Naive thymus-derived CD4-positive, alpha-beta T cell (primary cell): ENCODE data around the gene ADAM23. TPM values are rescaled to one million over a fixed set of nuclear protein-coding genes. Genes with fewer than 3 reads are reported as not detected.
"Not testable (repeated sequence)": the region's sequence is repeated elsewhere in the genome, so short reads cannot be mapped to it uniquely, and the experiment has no call there.

Source experiments
- ATAC-seq: fragments of 150-1000 bp; cut with Tn5 transposase; 2 replicates; pipeline ENCODE4 v1.10.0; 2021; ENCODE audit warnings: mild to moderate bottlenecking, moderate library complexity
- CTCF ChIA-PET: fragments of 350-600 bp; sonication (Branson Sonifier 250); formaldehyde crosslinking; loops from one replicate; lab custom pipeline; 2021; ENCODE audit warnings: antibody characterized with exemption; lab: Charles Lee
- POLR2A ChIA-PET: fragments of 350-600 bp; sonication (Branson Sonifier 250); formaldehyde crosslinking; loops from one replicate; lab custom pipeline; 2021; ENCODE audit warnings: antibody characterized with exemption, inconsistent platforms; lab: Charles Lee
- DNase-seq, 9 donors: peaks; one replicate each; pipeline versions ENCODE4 v3.0.0 to v3.0.0-alpha.2; 2020 to 2022; ENCODE audit warnings: mixed read lengths in 1 of 9
- H3K27ac ChIP-seq: one replicate; pipeline ENCODE4 v1.7.0; 2013; ENCODE audit warnings: mild to moderate bottlenecking, low read depth, low read length, moderate library complexity
- H3K27me3 ChIP-seq, 2 donors: one replicate each; pipeline ENCODE4 v1.7.0; 2013; ENCODE audit warnings: low read length in 2 of 2, mild to moderate bottlenecking in 2 of 2, moderate library complexity in 2 of 2; ENCODE audit not compliant: control insufficient read depth in 2 of 2, insufficient read depth in 2 of 2
- H3K36me3 ChIP-seq, 3 experiments: 1 replicate in 2 of 3; 2 replicates in 1 of 3; pipeline ENCODE4 v1.7.0; 2013; ENCODE audit warnings: low read length in 3 of 3, mild to moderate bottlenecking in 3 of 3, moderate library complexity in 1 of 3; ENCODE audit not compliant: insufficient read depth in 3 of 3, control insufficient read depth in 2 of 3
- H3K4me1 ChIP-seq, 2 donors: one replicate each; pipeline ENCODE4 v1.7.0; 2013; ENCODE audit warnings: low read length in 2 of 2, mild to moderate bottlenecking in 2 of 2, moderate library complexity in 1 of 2; ENCODE audit not compliant: control insufficient read depth in 2 of 2, insufficient read depth in 2 of 2
- H3K4me3 ChIP-seq: 2 replicates; pipeline ENCODE4 v1.7.0; 2013; ENCODE audit warnings: mild to moderate bottlenecking, low read length
- H3K9me3 ChIP-seq, 3 experiments: 1 replicate in 2 of 3; 2 replicates in 1 of 3; pipeline ENCODE4 v1.7.0; 2013; ENCODE audit warnings: low read length in 3 of 3; ENCODE audit not compliant: control insufficient read depth in 2 of 3
- H3K27ac Mint-ChIP-seq, 9 donors: one replicate each; pipeline ENCODE4 v1.8.0; 2020 to 2022; ENCODE audit warnings: mixed read lengths in 9 of 9, mild to moderate bottlenecking in 8 of 9, moderate library complexity in 5 of 9, inconsistent platforms in 2 of 9
- H3K27me3 Mint-ChIP-seq, 5 donors: one replicate each; pipeline ENCODE4 v1.8.0; 2021 to 2022; ENCODE audit warnings: mixed read lengths in 5 of 5, mild to moderate bottlenecking in 1 of 5
- H3K36me3 Mint-ChIP-seq, 5 donors: one replicate each; pipeline ENCODE4 v1.8.0; 2020 to 2022; ENCODE audit warnings: mixed read lengths in 5 of 5, mild to moderate bottlenecking in 3 of 5, inconsistent platforms in 1 of 5
- H3K4me1 Mint-ChIP-seq, 7 donors: one replicate each; pipeline ENCODE4 v1.8.0; 2020 to 2022; ENCODE audit warnings: mixed read lengths in 7 of 7, mild to moderate bottlenecking in 3 of 7, inconsistent platforms in 1 of 7
- H3K4me3 Mint-ChIP-seq, 10 donors: one replicate each; pipeline ENCODE4 v1.8.0; 2020 to 2022; ENCODE audit warnings: mild to moderate bottlenecking in 10 of 10, mixed read lengths in 10 of 10, moderate library complexity in 6 of 10, inconsistent platforms in 2 of 10
- H3K9me3 Mint-ChIP-seq, 11 donors: one replicate each; pipeline ENCODE4 v1.8.0; 2020 to 2022; ENCODE audit warnings: mixed read lengths in 11 of 11, mild to moderate bottlenecking in 4 of 11, inconsistent platforms in 1 of 11, moderate library complexity in 1 of 11
- intact Hi-C, 2 donors: fragments of 100-400 bp; cut with micrococcal nuclease; formaldehyde crosslinking; loops; one replicate each; pipeline ENCODE4 v1.15.1; 2023
- polyA plus RNA-seq, 2 donors: library from polyadenylated mRNA; unstranded; fragments of 300-500 nt; fragmentation: Illumina TruSeq; gene quantifications; one replicate each; pipeline ENCODE4 v1.2.3, GENCODE V29; 2021
- total RNA-seq, 6 experiments: library from RNA in 5 of 6; stranded (reverse) in 5 of 6; gene quantifications; 1 replicate in 5 of 6; 2 replicates in 1 of 6; pipeline ENCODE4 v1.2.3 and lab custom pipeline; 2021 to 2026

The ADAM23 gene, protein sequence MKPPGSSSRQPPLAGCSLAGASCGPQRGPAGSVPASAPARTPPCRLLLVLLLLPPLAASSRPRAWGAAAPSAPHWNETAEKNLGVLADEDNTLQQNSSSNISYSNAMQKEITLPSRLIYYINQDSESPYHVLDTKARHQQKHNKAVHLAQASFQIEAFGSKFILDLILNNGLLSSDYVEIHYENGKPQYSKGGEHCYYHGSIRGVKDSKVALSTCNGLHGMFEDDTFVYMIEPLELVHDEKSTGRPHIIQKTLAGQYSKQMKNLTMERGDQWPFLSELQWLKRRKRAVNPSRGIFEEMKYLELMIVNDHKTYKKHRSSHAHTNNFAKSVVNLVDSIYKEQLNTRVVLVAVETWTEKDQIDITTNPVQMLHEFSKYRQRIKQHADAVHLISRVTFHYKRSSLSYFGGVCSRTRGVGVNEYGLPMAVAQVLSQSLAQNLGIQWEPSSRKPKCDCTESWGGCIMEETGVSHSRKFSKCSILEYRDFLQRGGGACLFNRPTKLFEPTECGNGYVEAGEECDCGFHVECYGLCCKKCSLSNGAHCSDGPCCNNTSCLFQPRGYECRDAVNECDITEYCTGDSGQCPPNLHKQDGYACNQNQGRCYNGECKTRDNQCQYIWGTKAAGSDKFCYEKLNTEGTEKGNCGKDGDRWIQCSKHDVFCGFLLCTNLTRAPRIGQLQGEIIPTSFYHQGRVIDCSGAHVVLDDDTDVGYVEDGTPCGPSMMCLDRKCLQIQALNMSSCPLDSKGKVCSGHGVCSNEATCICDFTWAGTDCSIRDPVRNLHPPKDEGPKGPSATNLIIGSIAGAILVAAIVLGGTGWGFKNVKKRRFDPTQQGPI
- 1 to 10 TPM in 3 of 5 experiments, under 1 TPM in 2; 0.22 to 5.6 (median 2.5) TPM for total RNA-seq
- polyA plus RNA-seq: 1 to 10 TPM in 1 of 2 donors, under 1 TPM in 1; 0.67 to 1.2 TPM
- total RNA-seq (lab: John Stamatoyannopoulos, UW): 3.5 reads per million, percentile 18 among the genes with 10 or more reads in this experiment

DNA sequence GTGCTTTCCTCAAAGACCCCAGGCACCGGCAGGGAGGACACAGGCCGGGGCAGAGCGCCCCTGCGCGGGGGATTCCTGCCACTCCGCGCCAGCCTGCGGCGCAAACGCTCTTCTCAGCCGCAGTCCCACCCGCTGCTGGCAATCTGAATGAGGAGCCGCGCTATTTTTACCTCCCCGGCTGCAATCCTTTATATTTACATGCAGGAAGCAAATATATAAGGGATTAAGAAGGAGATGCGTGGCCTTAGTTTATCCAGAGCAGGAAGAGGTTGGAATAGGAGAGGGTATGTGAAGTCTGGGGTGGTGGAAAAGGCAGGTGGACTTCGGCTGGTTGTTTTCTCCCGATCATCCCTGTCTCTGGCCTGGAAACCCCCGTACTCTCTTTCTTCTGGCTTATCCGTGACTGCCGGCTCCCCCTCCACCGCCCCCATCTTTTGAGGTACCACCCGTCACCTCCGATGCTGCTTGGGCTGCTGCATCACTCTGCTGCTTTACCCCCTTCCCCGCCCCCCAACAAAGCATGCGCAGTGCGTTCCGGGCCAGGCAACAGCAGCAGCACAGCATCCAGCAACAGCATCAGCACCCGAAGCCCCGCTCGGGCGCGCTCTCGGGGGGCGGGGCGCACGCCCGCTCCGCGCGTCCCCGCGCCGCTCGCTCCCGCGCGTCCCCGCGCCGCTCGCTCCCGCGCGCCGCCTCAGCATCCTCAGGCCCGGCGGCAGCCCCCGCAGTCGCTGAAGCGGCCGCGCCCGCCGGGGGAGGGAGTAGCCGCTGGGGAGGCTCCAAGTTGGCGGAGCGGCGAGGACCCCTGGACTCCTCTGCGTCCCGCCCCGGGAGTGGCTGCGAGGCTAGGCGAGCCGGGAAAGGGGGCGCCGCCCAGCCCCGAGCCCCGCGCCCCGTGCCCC, at the start of gene ADAM23:
TSS of gene ADAM23 (plus strand) at position 700 of the 902 bp plus-strand sequence. CDS start 335 bp downstream, outside the sequence.
- CTCF ChIA-PET: no interaction called here
- peak within 1 kb of the TSS; percentile 66 to 89 (median 82) for H3K4me3 Mint-ChIP-seq
- ATAC-seq (peak; percentile 80), DNase-seq (peak in 8 of 9 donors; percentile 22 to 56 (median 34))
- H3K9me3 Mint-ChIP-seq: no peaks in the 10 kb centered on the region
- H3K27me3 Mint-ChIP-seq: peaks cover 67 to 80% (median 74%) of the 10 kb centered on the region in 5 donors
- Histone ChIP-seq H3K36me3 (no peaks in the 10 kb centered on the region), H3K9me3 (no peaks in the 10 kb centered on the region), H3K27ac (no peak within 1 kb of the TSS), H3K4me1 (peaks cover 4 to 8% of the 10 kb centered on the region in 2 donors), H3K4me3 (no peak within 1 kb of the TSS), H3K27me3 (peaks cover 8 to 9% of the 10 kb centered on the region in 2 donors)
- H3K4me1 Mint-ChIP-seq: peaks cover 5 to 21% (median 15%) of the 10 kb centered on the region in 7 donors
- H3K27ac Mint-ChIP-seq: peak within 1 kb of the TSS in 4 of 9 donors; percentile 15 to 74 (median 29)
- H3K36me3 Mint-ChIP-seq: peaks cover 0 to 3% (median 0%) of the 10 kb centered on the region in 5 donors
- intact Hi-C loops: no loop called here
- POLR2A ChIA-PET: no interaction called here

- Mint-ChIP-seq H3K9me3 (peaks cover 0 to 25% (median 10%) of the 10 kb centered on the region in 11 donors), H3K4me3 (no peak overlapping the region), H3K36me3 (peaks cover 0 to 6% (median 0%) of the 10 kb centered on the region in 5 donors), H3K27me3 (peaks cover 0 to 12% (median 0%) of the 10 kb centered on the region in 5 donors), H3K4me1 (no peaks in the 10 kb centered on the region), H3K27ac (no peak overlapping the region)
- DNase-seq: no peak
- intact Hi-C loops: no loop called here
- Histone ChIP-seq H3K9me3 (no peaks in the 10 kb centered on the region), H3K36me3 (no peaks in the 10 kb centered on the region), H3K27me3 (no peaks in the 10 kb centered on the region), H3K27ac (no peak overlapping the region), H3K4me3 (no peak overlapping the region), H3K4me1 (no peaks in the 10 kb centered on the region)
- POLR2A ChIA-PET: no interaction called here
- CTCF ChIA-PET: no interaction called here
- no peak for ATAC-seq
Observed at GRCh38 chr2:206396211-206396610, 47.1 kb upstream of the ADAM23 start.

DNA sequence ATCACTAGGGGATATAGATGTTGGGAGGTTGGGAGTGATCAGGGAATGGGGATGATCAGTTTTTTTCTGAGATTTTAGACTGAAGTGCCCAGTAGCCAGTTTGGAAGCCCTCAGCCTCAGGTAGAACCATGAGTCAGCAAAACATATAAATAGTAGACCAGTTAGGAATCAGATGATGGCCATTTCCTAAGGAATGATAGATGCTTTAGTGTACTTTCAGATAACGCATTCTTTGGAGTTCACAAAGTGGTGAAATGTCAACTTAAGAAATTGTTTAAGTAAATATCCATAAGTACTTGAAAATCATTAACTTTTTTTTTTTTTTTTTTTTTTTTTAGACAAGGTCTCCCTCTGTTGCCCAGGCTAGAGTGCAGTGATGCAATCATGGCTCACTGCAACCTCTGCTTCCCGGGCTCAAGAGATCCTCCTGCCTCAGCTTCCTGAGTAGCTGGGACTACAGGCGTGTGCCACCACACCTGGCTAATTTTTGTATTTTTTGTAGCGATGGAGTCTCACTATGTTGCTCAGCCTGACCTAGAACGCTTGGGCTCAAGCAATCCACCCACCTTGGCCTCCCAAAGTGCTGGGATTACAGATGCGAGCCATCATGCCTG, 40.3 kb upstream of the ADAM23 start:
- H3K27ac ChIP-seq, H3K27ac Mint-ChIP-seq, H3K36me3 Mint-ChIP-seq, DNase-seq, H3K4me3 ChIP-seq, H3K27me3 Mint-ChIP-seq, H3K4me3 Mint-ChIP-seq, POLR2A ChIA-PET, CTCF ChIA-PET, intact Hi-C loops, H3K4me1 Mint-ChIP-seq, H3K36me3 ChIP-seq, H3K9me3 ChIP-seq, H3K27me3 ChIP-seq, H3K4me1 ChIP-seq, ATAC-seq: not testable (repeated sequence)
- H3K9me3 Mint-ChIP-seq: peaks cover 0 to 23% (median 6%) of the 10 kb centered on the region in 11 donors

- CTCF ChIA-PET: no interaction called here
- POLR2A ChIA-PET: no interaction called here
- no peak for DNase-seq
- Mint-ChIP-seq H3K27ac (no peak overlapping the region), H3K9me3 (peaks cover 0 to 19% (median 5%) of the 10 kb centered on the region in 11 donors), H3K4me1 (no peaks in the 10 kb centered on the region), H3K27me3 (peaks cover 2 to 17% (median 6%) of the 10 kb centered on the region in 5 donors), H3K4me3 (no peak overlapping the region), H3K36me3 (no peaks in the 10 kb centered on the region)
- Histone ChIP-seq H3K4me3 (no peak overlapping the region), H3K4me1 (no peaks in the 10 kb centered on the region), H3K27me3 (no peaks in the 10 kb centered on the region), H3K36me3 (no peaks in the 10 kb centered on the region), H3K27ac (no peak overlapping the region), H3K9me3 (no peaks in the 10 kb centered on the region)
- ATAC-seq: no peak
- intact Hi-C loops: no loop called here
Observed at GRCh38 chr2:206408323-206409320, 34.7 kb upstream of the ADAM23 start.

DNA sequence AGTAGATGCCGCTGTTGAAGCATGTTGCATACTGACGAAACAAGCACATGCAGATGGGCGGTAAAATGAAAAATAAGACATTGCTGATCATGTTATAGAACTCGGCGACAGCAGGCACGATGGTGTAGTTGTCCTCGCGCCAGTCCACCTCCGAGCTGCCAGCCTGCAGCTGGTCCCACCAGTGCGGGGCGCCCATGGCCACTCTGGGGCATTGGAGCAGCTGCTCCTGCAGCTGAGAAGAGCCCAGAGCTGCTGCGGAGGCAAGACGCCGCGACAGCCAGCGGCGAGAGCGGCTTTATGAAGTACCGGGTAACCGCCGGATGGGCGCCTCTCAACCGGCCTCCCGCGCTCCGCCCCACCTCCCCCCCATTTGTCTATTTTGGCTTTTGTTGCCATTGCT, 32.6 kb upstream of the ADAM23 start:
- H3K9me3 ChIP-seq: no peaks in the 10 kb centered on the region
- no peaks in the 10 kb centered on the region for H3K27me3 ChIP-seq
- H3K9me3 Mint-ChIP-seq: peaks cover 0 to 15% (median 5%) of the 10 kb centered on the region in 11 donors
- peaks cover 2 to 29% (median 12%) of the 10 kb centered on the region in 5 donors for H3K27me3 Mint-ChIP-seq
- H3K4me1 ChIP-seq: no peaks in the 10 kb centered on the region
- no peaks in the 10 kb centered on the region for H3K36me3 ChIP-seq
- H3K27ac ChIP-seq: no peak overlapping the region
- H3K36me3 Mint-ChIP-seq: no peaks in the 10 kb centered on the region
- no peak overlapping the region for H3K4me3 Mint-ChIP-seq
- ChIA-PET POLR2A (no interaction called here), CTCF (no interaction called here)
- intact Hi-C loops: no loop called here
- H3K4me3 ChIP-seq: no peak overlapping the region
- no peak overlapping the region for H3K27ac Mint-ChIP-seq
- H3K4me1 Mint-ChIP-seq: no peaks in the 10 kb centered on the region
- DNase-seq (no peak), ATAC-seq (no peak)
